Lung (tissue), 12 donors: Measurements from ENCODE around the gene OR8K5. TPM values are rescaled to one million over a fixed set of nuclear protein-coding genes. Genes with fewer than 3 reads are reported as not detected.

ENCODE experiments used
- ATAC-seq: fragments of 200-7000 bp; cut with Tn5 transposase; one replicate; pipeline ENCODE4 v1.9.1; 2020; ENCODE audit warnings: moderate number of reproducible peaks; ENCODE audit not compliant: insufficient read depth, low FRiP score
- DNase-seq, 3 donors: peaks; one replicate each; pipeline ENCODE4 v3.0.0-alpha.2; 2013 to 2017
- H3K27ac ChIP-seq, 2 donors: one replicate each; pipeline ENCODE4 v1.5.1; 2013; ENCODE audit warnings: mild to moderate bottlenecking in 2 of 2, moderate library complexity in 2 of 2, control low read depth in 1 of 2, inconsistent platforms in 1 of 2, low read depth in 1 of 2, low read length in 1 of 2
- H3K27me3 ChIP-seq, 3 donors: one replicate each; pipeline ENCODE4 v1.5.1; 2013; ENCODE audit warnings: low read length in 2 of 3; ENCODE audit not compliant: control insufficient read depth in 3 of 3, insufficient read depth in 3 of 3
- H3K36me3 ChIP-seq, 4 donors: one replicate each; pipeline ENCODE4 v1.5.1; 2013; ENCODE audit warnings: low read length in 4 of 4, mild to moderate bottlenecking in 1 of 4, moderate library complexity in 1 of 4; ENCODE audit not compliant: control insufficient read depth in 4 of 4, insufficient read depth in 4 of 4
- H3K4me1 ChIP-seq, 5 donors: one replicate each; pipeline ENCODE4 v1.5.1; 2013; ENCODE audit warnings: low read length in 5 of 5, mild to moderate bottlenecking in 2 of 5, moderate library complexity in 1 of 5; ENCODE audit not compliant: control insufficient read depth in 5 of 5, insufficient read depth in 5 of 5
- H3K4me3 ChIP-seq: one replicate; pipeline ENCODE4 v1.5.1; 2013; ENCODE audit warnings: mild to moderate bottlenecking, control low read depth, moderate library complexity
- H3K9ac ChIP-seq, 2 donors: one replicate each; pipeline ENCODE4 v1.5.1; 2013; ENCODE audit warnings: low read length in 2 of 2, control low read depth in 1 of 2; ENCODE audit not compliant: insufficient read depth in 1 of 2
- H3K9me3 ChIP-seq, 4 donors: one replicate each; pipeline ENCODE4 v1.5.1; 2013; ENCODE audit warnings: low read length in 3 of 4, mild to moderate bottlenecking in 1 of 4, moderate library complexity in 1 of 4; ENCODE audit not compliant: control insufficient read depth in 4 of 4, insufficient read depth in 3 of 4
- CTCF ChIP-seq: IDR thresholded peaks from 2 replicates; pipeline ENCODE4 v1.5.1; 2012; ENCODE audit warnings: mild to moderate bottlenecking; ENCODE audit errors: control extremely low read depth, extremely low read depth
- WGBS, 2 donors: extraction: QIAGEN DNeasy Blood & Tissue Kit; methylation state at CpG; one replicate each; pipeline ENCODE4 v1.1.7; 2013; 5-methylcytosine and 5-hydroxymethylcytosine counted together
- polyA plus RNA-seq, 2 donors: library from polyadenylated mRNA; stranded (reverse); fragments of 200-250 nt; gene quantifications; one replicate each; pipeline ENCODE4 v1.2.1, GENCODE V29; 2013
- total RNA-seq, 2 donors: library from RNA; depleted of rRNA in 1 of 2; stranded (reverse); fragments of >200 nt in 1 of 2; gene quantifications; one replicate each; pipeline ENCODE4 v1.2.1, GENCODE V29; 2014 to 2021
- donor health status: control.
- donor health status: control.
- donor health status: Bipolar disorder and iron deficiency.
- donor health status: healthy.
- donor health status: DM: yes; HTN: yes; CAD: no.

The OR8K5 gene
- total and polyA plus RNA-seq, 4 donors, result not detected

- peaks cover 0 to 1% (median 0%) of the 10 kb centered on the region in 4 donors for H3K9me3 ChIP-seq
- no peak for TF ChIP-seq CTCF
- no peak within 1 kb of the TSS for H3K9ac ChIP-seq
- no peak within 1 kb of the TSS for H3K27ac ChIP-seq
- DNase-seq, result no peak
- no peaks in the 10 kb centered on the region for H3K27me3 ChIP-seq
- no peak within 1 kb of the TSS for H3K4me3 ChIP-seq
- H3K36me3 ChIP-seq, result no peaks in the 10 kb centered on the region
- no peaks in the 10 kb centered on the region for H3K4me1 ChIP-seq
- no peak for ATAC-seq
Measured at GRCh38 chr11:56140151-56140661, 19.9 kb downstream of the OR8K5 start, which contains the start of gene OR8J3. TSS of gene OR8J3 (minus strand) at chr11:56140201. CDS start at chr11:56137718, 2,483 bp downstream.

GRCh38 chr11:56122073-56122472 lies 38.0 kb downstream of the OR8K5 start, which contains the start of gene OR8H3:
TSS of gene OR8H3 (plus strand) at chr11:56122373. CDS start at chr11:56122373, 0 bp downstream.
- no peak for TF ChIP-seq CTCF
- peaks cover 0 to 3% (median 0%) of the 10 kb centered on the region in 4 donors for H3K9me3 ChIP-seq
- ATAC-seq (no peak), DNase-seq (no peak)
- no peak within 1 kb of the TSS for H3K27ac ChIP-seq
- no peaks in the 10 kb centered on the region for H3K27me3 ChIP-seq
- H3K4me3 ChIP-seq, result no peak within 1 kb of the TSS
- no peak within 1 kb of the TSS for H3K9ac ChIP-seq
- no peaks in the 10 kb centered on the region for H3K36me3 ChIP-seq
- WGBS, 2 donors, result 72 to 89% methylated on average over 6 of the region's 6 CpGs
- no peaks in the 10 kb centered on the region for H3K4me1 ChIP-seq

Other genes with a start within 250 kb of the OR8K5 start
- gene OR5W2, start 245.7 kb downstream of the OR8K5 start, total RNA-seq, result not detected
- not detected for gene OR5W2, start 245.7 kb downstream of the OR8K5 start, polyA plus RNA-seq
- not detected for gene OR5I1, start 223.9 kb downstream of the OR8K5 start, total RNA-seq
- not detected for gene OR5I1, start 223.9 kb downstream of the OR8K5 start, polyA plus RNA-seq
- gene OR10AG1, start 190.4 kb downstream of the OR8K5 start, total RNA-seq, result not detected
- gene OR10AG1, start 190.4 kb downstream of the OR8K5 start, polyA plus RNA-seq, result not detected
- gene OR5F1, start 165.7 kb downstream of the OR8K5 start, total RNA-seq, result not detected
- gene OR5F1, start 165.7 kb downstream of the OR8K5 start, polyA plus RNA-seq, result not detected
- gene OR5AS1, start 132.7 kb downstream of the OR8K5 start, total RNA-seq, result not detected
- not detected for gene OR5AS1, start 132.7 kb downstream of the OR8K5 start, polyA plus RNA-seq
- not detected for gene OR8I2, start 67.0 kb downstream of the OR8K5 start, total RNA-seq
- gene OR8I2, start 67.0 kb downstream of the OR8K5 start, polyA plus RNA-seq, result not detected
- not detected for gene OR8H2, start 56.6 kb downstream of the OR8K5 start, total RNA-seq
- not detected for gene OR8H2, start 56.6 kb downstream of the OR8K5 start, polyA plus RNA-seq
- gene OR8H3, start 37.9 kb downstream of the OR8K5 start, total RNA-seq, result not detected
- gene OR8H3, start 37.9 kb downstream of the OR8K5 start, polyA plus RNA-seq, result not detected
- gene OR8J3, start 20.1 kb downstream of the OR8K5 start, total RNA-seq, result not detected
- gene OR8J3, start 20.1 kb downstream of the OR8K5 start, polyA plus RNA-seq, result not detected
- not detected for gene OR5J2, start 16.3 kb upstream of the OR8K5 start, total RNA-seq
- gene OR5J2, start 16.3 kb upstream of the OR8K5 start, polyA plus RNA-seq, result not detected
- gene OR5T2, start 73.9 kb upstream of the OR8K5 start, total RNA-seq, result not detected
- not detected for gene OR5T2, start 73.9 kb upstream of the OR8K5 start, polyA plus RNA-seq
- gene OR5T3, start 91.9 kb upstream of the OR8K5 start, total RNA-seq, result not detected
- not detected for gene OR5T3, start 91.9 kb upstream of the OR8K5 start, polyA plus RNA-seq
- not detected for gene OR5T1, start 113.8 kb upstream of the OR8K5 start, total RNA-seq
- not detected for gene OR5T1, start 113.8 kb upstream of the OR8K5 start, polyA plus RNA-seq
- gene OR8H1, start 131.9 kb upstream of the OR8K5 start, total RNA-seq, result not detected
- not detected for gene OR8H1, start 131.9 kb upstream of the OR8K5 start, polyA plus RNA-seq
- not detected for gene OR8K3, start 154.8 kb upstream of the OR8K5 start, total RNA-seq
- not detected for gene OR8K3, start 154.8 kb upstream of the OR8K5 start, polyA plus RNA-seq
- gene OR8K1, start 185.7 kb upstream of the OR8K5 start, total RNA-seq, result not detected
- gene OR8K1, start 185.7 kb upstream of the OR8K5 start, polyA plus RNA-seq, result not detected
- gene OR8J1, start 194.0 kb upstream of the OR8K5 start, total RNA-seq, result not detected
- gene OR8J1, start 194.0 kb upstream of the OR8K5 start, polyA plus RNA-seq, result not detected
- not detected for gene OR8U1, start 215.3 kb upstream of the OR8K5 start, total RNA-seq
- not detected for gene OR8U1, start 215.3 kb upstream of the OR8K5 start, polyA plus RNA-seq